ENCODE results near the gene RAB21.

Gene RAB21

GRCh38 chr12:71846322-71846940, 91.8 kb downstream of the RAB21 start:
- Histone ChIP-seq H3K4me1 (peaks cover 2% of the 10 kb centered on the region), H3K4me3 (no peak overlapping the region), H3K27me3 (ENCODE audit: low read depth) (no peaks in the 10 kb centered on the region), H3K36me3 (replicated peaks) (no peaks in the 10 kb centered on the region), H3K9me3 (no peaks in the 10 kb centered on the region)
- DNase-seq (ENCODE audit: low spot score in 2 of 2) = peak in 1 of 2 experiments; percentile 28
- in situ Hi-C loops (cut with MboI; ENCODE audit: low sequenced_read_pairs) = no loop called here

DNA sequence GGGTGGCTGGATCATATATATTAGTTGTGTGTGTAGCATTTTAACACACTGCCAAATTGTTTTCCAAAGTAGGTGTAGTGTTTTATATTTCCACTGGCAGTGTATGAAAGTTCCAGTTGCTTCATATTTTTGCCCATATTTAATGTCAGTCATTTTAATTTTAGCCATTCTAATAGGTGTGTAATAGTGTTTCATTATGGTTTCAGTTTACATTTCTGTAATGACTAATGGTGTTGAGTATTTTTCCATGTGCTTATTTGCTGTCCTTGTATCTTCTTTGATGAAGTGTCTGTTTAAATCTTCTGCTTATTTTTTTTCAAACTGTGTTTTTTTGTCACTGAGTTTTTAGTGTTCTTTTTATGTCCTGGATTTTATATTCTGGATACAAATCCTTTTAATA, 93.5 kb downstream of the RAB21 start:
- H3K4me3 ChIP-seq = no peak overlapping the region
- in situ Hi-C loops (cut with MboI; ENCODE audit: low sequenced_read_pairs) = no loop called here
- H3K4me1 ChIP-seq = no peaks in the 10 kb centered on the region
- no peak for DNase-seq (ENCODE audit: low spot score in 2 of 2)
- no peaks in the 10 kb centered on the region for H3K36me3 ChIP-seq (replicated peaks)
- no peaks in the 10 kb centered on the region for H3K9me3 ChIP-seq
- H3K27me3 ChIP-seq (ENCODE audit: low read depth) = no peaks in the 10 kb centered on the region

DNA sequence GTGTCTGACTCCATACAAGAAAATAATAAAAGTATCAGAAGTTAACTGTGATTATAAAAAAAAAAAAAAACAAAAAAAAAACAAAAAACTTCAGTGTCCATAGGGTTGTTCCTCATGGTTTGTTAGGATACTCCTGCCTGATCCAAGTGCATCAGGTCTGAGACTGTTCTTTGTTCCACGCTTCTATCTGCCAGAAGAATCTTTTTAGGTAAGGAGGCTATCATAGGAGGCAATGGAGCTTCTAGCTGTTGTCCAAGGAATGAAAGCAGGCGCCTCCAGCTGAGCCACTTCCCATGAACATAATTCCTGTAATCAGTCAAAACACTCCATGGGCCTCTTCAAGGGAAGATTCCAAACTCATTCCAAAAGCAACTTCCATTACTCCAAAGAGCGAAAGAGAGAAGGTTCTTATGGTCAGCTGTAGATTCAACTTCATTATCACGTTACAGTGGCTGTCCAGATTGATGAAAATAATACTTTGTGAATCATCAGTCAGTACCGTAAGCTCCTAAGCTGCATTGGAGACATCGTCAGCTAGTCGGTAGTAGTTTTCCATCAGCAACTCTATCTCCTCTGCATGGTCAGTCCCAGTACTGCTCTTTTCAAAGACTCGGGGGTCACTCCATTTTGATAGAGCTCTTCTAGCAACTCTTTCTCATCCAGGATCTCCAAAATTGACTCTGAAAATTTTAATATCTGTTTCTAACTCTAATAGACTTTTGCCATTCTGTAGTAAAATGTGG, 94.6 kb downstream of the RAB21 start:
- in situ Hi-C loops (cut with MboI; ENCODE audit: low sequenced_read_pairs) = no loop called here
- no peak overlapping the region for H3K4me3 ChIP-seq
- H3K9me3 ChIP-seq = no peaks in the 10 kb centered on the region
- H3K27me3 ChIP-seq (ENCODE audit: low read depth) = no peaks in the 10 kb centered on the region
- DNase-seq (ENCODE audit: low spot score in 2 of 2) = no peak
- H3K36me3 ChIP-seq (replicated peaks) = no peaks in the 10 kb centered on the region
- H3K4me1 ChIP-seq = no peaks in the 10 kb centered on the region

Data from HAP-1 (cell line).